Naive B cell (primary cell): ENCODE data around the gene ATOSA. TPM values are rescaled to one million over a fixed set of nuclear protein-coding genes. Genes with fewer than 3 reads are reported as not detected.

Experiments
- ATAC-seq, 2 donors: fragments of 150-1000 bp; cut with Tn5 transposase; 2 replicates each; pipeline ENCODE4 v1.10.0; 2021; ENCODE audit warnings: low read depth in 2 of 2, mild to moderate bottlenecking in 2 of 2, moderate library complexity in 2 of 2
- DNase-seq: peaks from one replicate; pipeline ENCODE4 v3.0.0; 2022
- H3K27ac Mint-ChIP-seq, 6 donors: one replicate each; pipeline ENCODE4 v1.8.0; 2020 to 2022; ENCODE audit warnings: mild to moderate bottlenecking in 6 of 6, mixed read lengths in 6 of 6, moderate library complexity in 5 of 6, inconsistent platforms in 2 of 6
- H3K27me3 Mint-ChIP-seq, 3 donors: one replicate each; pipeline ENCODE4 v1.8.0; 2021 to 2022; ENCODE audit warnings: mixed read lengths in 3 of 3, mild to moderate bottlenecking in 1 of 3
- H3K36me3 Mint-ChIP-seq, 2 donors: one replicate each; pipeline ENCODE4 v1.8.0; 2020 to 2022; ENCODE audit warnings: mixed read lengths in 2 of 2, inconsistent platforms in 1 of 2, mild to moderate bottlenecking in 1 of 2
- H3K4me1 Mint-ChIP-seq, 3 donors: one replicate each; pipeline ENCODE4 v1.8.0; 2020 to 2022; ENCODE audit warnings: mixed read lengths in 3 of 3, inconsistent platforms in 1 of 3, mild to moderate bottlenecking in 1 of 3, moderate library complexity in 1 of 3
- H3K4me3 Mint-ChIP-seq, 8 donors: one replicate each; pipeline ENCODE4 v1.8.0; 2020 to 2022; ENCODE audit warnings: mild to moderate bottlenecking in 8 of 8, mixed read lengths in 8 of 8, moderate library complexity in 8 of 8, inconsistent platforms in 2 of 8
- H3K9me3 Mint-ChIP-seq, 7 donors: one replicate each; pipeline ENCODE4 v1.8.0; 2020 to 2022; ENCODE audit warnings: mixed read lengths in 7 of 7, mild to moderate bottlenecking in 5 of 7, inconsistent platforms in 2 of 7, moderate library complexity in 1 of 7
- polyA plus RNA-seq, 6 donors: library from polyadenylated mRNA; unstranded; fragments of 300-500 nt; fragmentation: Illumina TruSeq; gene quantifications; one replicate each; pipeline ENCODE4 v1.2.3, GENCODE V29; 2021; ENCODE audit warnings: low read depth in 6 of 6

Gene ATOSA
- polyA plus RNA-seq, 6 donors from 2014 or later, result 15.7 to 38.0 (median 28.4) TPM

- peak overlapping the region in 3 of 6 donors; percentile 2 to 61 (median 15) for H3K27ac Mint-ChIP-seq
- ATAC-seq (no peak), DNase-seq (no peak)
- H3K27me3 Mint-ChIP-seq, result no peaks in the 10 kb centered on the region
- H3K36me3 Mint-ChIP-seq, result peaks cover 0 to 11% of the 10 kb centered on the region in 2 donors
- no peak overlapping the region for H3K4me3 Mint-ChIP-seq
- H3K4me1 Mint-ChIP-seq, result peaks cover 0 to 8% (median 7%) of the 10 kb centered on the region in 3 donors
- no peaks in the 10 kb centered on the region for H3K9me3 Mint-ChIP-seq
Observed at GRCh38 chr15:52660192-52660591, 19.0 kb downstream of the ATOSA start.

GRCh38 chr15:52658955-52659354 is 20.2 kb downstream of the ATOSA start:
- Mint-ChIP-seq H3K27ac (peak overlapping the region in 4 of 6 donors; percentile 39 to 78 (median 64)), H3K27me3 (no peaks in the 10 kb centered on the region), H3K4me1 (peaks cover 0 to 7% (median 4%) of the 10 kb centered on the region in 3 donors), H3K9me3 (no peaks in the 10 kb centered on the region), H3K36me3 (peaks cover 0 to 17% of the 10 kb centered on the region in 2 donors), H3K4me3 (no peak overlapping the region)
- ATAC-seq (no peak), DNase-seq (no peak)

GRCh38 chr15:52657338-52657737 is 21.9 kb downstream of the ATOSA start:
- Mint-ChIP-seq H3K9me3 (no peaks in the 10 kb centered on the region), H3K27ac (peak overlapping the region in 1 of 6 donors; percentile 7), H3K36me3 (peaks cover 0 to 23% of the 10 kb centered on the region in 2 donors), H3K27me3 (no peaks in the 10 kb centered on the region), H3K4me1 (peaks cover 4 to 7% (median 7%) of the 10 kb centered on the region in 3 donors), H3K4me3 (no peak overlapping the region)
- no peak for DNase-seq
- ATAC-seq, result no peak

- Mint-ChIP-seq H3K4me3 (no peak overlapping the region), H3K27ac (no peak overlapping the region), H3K36me3 (peaks cover 4 to 23% of the 10 kb centered on the region in 2 donors), H3K27me3 (no peaks in the 10 kb centered on the region), H3K9me3 (no peaks in the 10 kb centered on the region), H3K4me1 (peaks cover 9 to 14% (median 13%) of the 10 kb centered on the region in 3 donors)
- DNase-seq, result no peak
- no peak for ATAC-seq
Observed at GRCh38 chr15:52656412-52656811, 22.8 kb downstream of the ATOSA start.

- Mint-ChIP-seq H3K4me1 (peaks cover 11 to 15% (median 11%) of the 10 kb centered on the region in 3 donors), H3K9me3 (no peaks in the 10 kb centered on the region), H3K4me3 (no peak overlapping the region), H3K36me3 (peaks cover 7 to 17% of the 10 kb centered on the region in 2 donors), H3K27me3 (no peaks in the 10 kb centered on the region), H3K27ac (peak overlapping the region in 1 of 6 donors; percentile 19)
- no peak for DNase-seq
- ATAC-seq, result no peak
Observed at GRCh38 chr15:52653431-52653964, 25.7 kb downstream of the ATOSA start.

GRCh38 chr15:52652984-52653383 is 26.2 kb downstream of the ATOSA start:
- H3K27ac Mint-ChIP-seq, result peak overlapping the region in 1 of 6 donors; percentile 54
- peaks cover 7 to 17% of the 10 kb centered on the region in 2 donors for H3K36me3 Mint-ChIP-seq
- peaks cover 7 to 15% (median 8%) of the 10 kb centered on the region in 3 donors for H3K4me1 Mint-ChIP-seq
- H3K27me3 Mint-ChIP-seq, result no peaks in the 10 kb centered on the region
- no peak overlapping the region for H3K4me3 Mint-ChIP-seq
- no peak for ATAC-seq
- DNase-seq, result no peak
- no peaks in the 10 kb centered on the region for H3K9me3 Mint-ChIP-seq

- no peaks in the 10 kb centered on the region for H3K27me3 Mint-ChIP-seq
- no peak for ATAC-seq
- peaks cover 7 to 17% of the 10 kb centered on the region in 2 donors for H3K36me3 Mint-ChIP-seq
- H3K4me3 Mint-ChIP-seq, result no peak overlapping the region
- no peak for DNase-seq
- peaks cover 7 to 15% (median 8%) of the 10 kb centered on the region in 3 donors for H3K4me1 Mint-ChIP-seq
- no peaks in the 10 kb centered on the region for H3K9me3 Mint-ChIP-seq
- peak overlapping the region in 2 of 6 donors; percentile 67 to 77 for H3K27ac Mint-ChIP-seq
Observed at GRCh38 chr15:52652286-52652685, 26.9 kb downstream of the ATOSA start.

GRCh38 chr15:52651868-52652267 is 27.3 kb downstream of the ATOSA start:
- peaks cover 7 to 15% (median 8%) of the 10 kb centered on the region in 3 donors for H3K4me1 Mint-ChIP-seq
- ATAC-seq, result peak; percentile 94 to 100
- H3K27ac Mint-ChIP-seq, result peak overlapping the region in 5 of 6 donors; percentile 3 to 77 (median 67)
- no peak for DNase-seq
- no peaks in the 10 kb centered on the region for H3K9me3 Mint-ChIP-seq
- H3K27me3 Mint-ChIP-seq, result no peaks in the 10 kb centered on the region
- peaks cover 7 to 17% of the 10 kb centered on the region in 2 donors for H3K36me3 Mint-ChIP-seq
- H3K4me3 Mint-ChIP-seq, result peak overlapping the region in 1 of 8 donors; percentile 14

- ATAC-seq (no peak), DNase-seq (no peak)
- Mint-ChIP-seq H3K27me3 (no peaks in the 10 kb centered on the region), H3K27ac (peak overlapping the region in 1 of 6 donors; percentile 67), H3K36me3 (peaks cover 7 to 17% of the 10 kb centered on the region in 2 donors), H3K4me3 (no peak overlapping the region), H3K4me1 (peaks cover 7 to 15% (median 8%) of the 10 kb centered on the region in 3 donors), H3K9me3 (no peaks in the 10 kb centered on the region)
Observed at GRCh38 chr15:52651114-52651513, 28.1 kb downstream of the ATOSA start.

GRCh38 chr15:52649686-52650085 is 29.5 kb downstream of the ATOSA start:
- Mint-ChIP-seq H3K27ac (peak overlapping the region in 2 of 6 donors; percentile 58 to 68), H3K36me3 (peaks cover 7 to 12% of the 10 kb centered on the region in 2 donors), H3K4me3 (no peak overlapping the region), H3K9me3 (no peaks in the 10 kb centered on the region), H3K27me3 (no peaks in the 10 kb centered on the region), H3K4me1 (peaks cover 7 to 15% (median 8%) of the 10 kb centered on the region in 3 donors)
- ATAC-seq, result no peak
- no peak for DNase-seq

- Mint-ChIP-seq H3K4me1 (peaks cover 5 to 16% (median 6%) of the 10 kb centered on the region in 3 donors), H3K4me3 (no peak overlapping the region), H3K36me3 (peaks cover 8 to 9% of the 10 kb centered on the region in 2 donors), H3K27me3 (no peaks in the 10 kb centered on the region), H3K27ac (peak overlapping the region in 3 of 6 donors; percentile 4 to 48 (median 17)), H3K9me3 (no peaks in the 10 kb centered on the region)
- DNase-seq (no peak), ATAC-seq (no peak)
Observed at GRCh38 chr15:52645916-52646315, 33.3 kb downstream of the ATOSA start.

- no peaks in the 10 kb centered on the region for H3K27me3 Mint-ChIP-seq
- no peak for ATAC-seq
- peaks cover 9% of the 10 kb centered on the region in 2 donors for H3K36me3 Mint-ChIP-seq
Observed at GRCh38 chr15:52642386-52643361, 36.5 kb downstream of the ATOSA start.

GRCh38 chr15:52636459-52636858 is 42.7 kb downstream of the ATOSA start:
- DNase-seq, result no peak
- Mint-ChIP-seq H3K27ac (peak overlapping the region in 2 of 6 donors; percentile 8 to 26), H3K27me3 (no peaks in the 10 kb centered on the region), H3K9me3 (no peaks in the 10 kb centered on the region), H3K4me1 (peaks cover 3 to 12% (median 7%) of the 10 kb centered on the region in 3 donors), H3K4me3 (no peak overlapping the region), H3K36me3 (peaks cover 13 to 27% of the 10 kb centered on the region in 2 donors)
- ATAC-seq, result no peak

More at GRCh38 chr15:52642386-52643361, 36.5 kb downstream of the ATOSA start:
- Mint-ChIP-seq H3K27ac (peak overlapping the region in 3 of 6 donors; percentile 63 to 91 (median 66)), H3K9me3 (no peaks in the 10 kb centered on the region), H3K4me1 (peaks cover 5 to 16% (median 6%) of the 10 kb centered on the region in 3 donors), H3K4me3 (peak overlapping the region in 1 of 8 donors; percentile 10)
- no peak for DNase-seq
